Measurements from ENCODE around the gene THUMPD2.

Gene THUMPD2

DNA sequence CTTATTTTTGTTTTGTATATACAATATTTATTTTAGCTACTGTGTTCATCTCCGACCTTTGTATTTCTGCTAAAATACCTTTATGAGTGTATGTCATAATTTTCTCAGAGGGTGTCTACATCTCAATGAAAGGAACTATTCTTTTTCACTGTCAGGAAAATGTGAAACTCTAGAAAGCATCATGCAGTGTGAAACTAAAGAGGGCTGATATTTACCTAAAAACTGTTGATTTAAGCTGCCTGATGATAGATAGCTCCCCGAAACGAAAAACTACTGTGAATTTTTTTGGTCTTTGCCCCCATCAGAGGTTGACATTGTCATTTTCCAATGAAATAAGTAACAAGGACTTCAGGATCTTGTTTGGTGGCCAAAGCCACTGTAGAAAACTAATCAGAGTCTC is 74.5 kb downstream of the THUMPD2 start:
- Histone ChIP-seq H3K4me2 (ENCODE audit: low read length) (no peak overlapping the region), H3K9me2 (replicated peaks; ENCODE audit: control insufficient read depth, low read length) (no peaks in the 10 kb centered on the region), H3K27ac (ENCODE audit: low read depth, low read length) (no peak overlapping the region), H4K20me1 (ENCODE audit: control insufficient read depth, insufficient read depth, low read depth, low read length) (no peaks in the 10 kb centered on the region), H3F3A (ENCODE audit: control insufficient read depth, insufficient read depth) (no peaks in the 10 kb centered on the region), H3K27me3 (ENCODE audit: control insufficient read depth, low read length) (0 out of 2 replicates have a peak, but pooled peaks cover 4% of the 10 kb centered on the region), H3K4me1 (ENCODE audit: control insufficient read depth, low read length) (no peaks in the 10 kb centered on the region), H3K9me3 (ENCODE audit: control insufficient read depth, insufficient read depth, low read length) (peaks cover 5% of the 10 kb centered on the region; the same call in 1 of the 2 replicates), H3K4me3 (ENCODE audit: low read length) (no peak overlapping the region), H3K36me3 (ENCODE audit: control insufficient read depth, low read length) (no peaks in the 10 kb centered on the region), H3K79me2 (ENCODE audit: control insufficient read depth, low read length) (no peaks in the 10 kb centered on the region)
- TF ChIP-seq EZH2phosphoT487 (IDR thresholded peaks at IDR 0.05; ENCODE audit: borderline replicate concordance, low read length) = no peak
- TF ChIP-seq, protein P1, sequence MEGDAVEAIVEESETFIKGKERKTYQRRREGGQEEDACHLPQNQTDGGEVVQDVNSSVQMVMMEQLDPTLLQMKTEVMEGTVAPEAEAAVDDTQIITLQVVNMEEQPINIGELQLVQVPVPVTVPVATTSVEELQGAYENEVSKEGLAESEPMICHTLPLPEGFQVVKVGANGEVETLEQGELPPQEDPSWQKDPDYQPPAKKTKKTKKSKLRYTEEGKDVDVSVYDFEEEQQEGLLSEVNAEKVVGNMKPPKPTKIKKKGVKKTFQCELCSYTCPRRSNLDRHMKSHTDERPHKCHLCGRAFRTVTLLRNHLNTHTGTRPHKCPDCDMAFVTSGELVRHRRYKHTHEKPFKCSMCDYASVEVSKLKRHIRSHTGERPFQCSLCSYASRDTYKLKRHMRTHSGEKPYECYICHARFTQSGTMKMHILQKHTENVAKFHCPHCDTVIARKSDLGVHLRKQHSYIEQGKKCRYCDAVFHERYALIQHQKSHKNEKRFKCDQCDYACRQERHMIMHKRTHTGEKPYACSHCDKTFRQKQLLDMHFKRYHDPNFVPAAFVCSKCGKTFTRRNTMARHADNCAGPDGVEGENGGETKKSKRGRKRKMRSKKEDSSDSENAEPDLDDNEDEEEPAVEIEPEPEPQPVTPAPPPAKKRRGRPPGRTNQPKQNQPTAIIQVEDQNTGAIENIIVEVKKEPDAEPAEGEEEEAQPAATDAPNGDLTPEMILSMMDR (IDR thresholded peaks at IDR 0.05; ENCODE audit: low read depth, low read length, poor library complexity, severe bottlenecking) = no peak

DNA sequence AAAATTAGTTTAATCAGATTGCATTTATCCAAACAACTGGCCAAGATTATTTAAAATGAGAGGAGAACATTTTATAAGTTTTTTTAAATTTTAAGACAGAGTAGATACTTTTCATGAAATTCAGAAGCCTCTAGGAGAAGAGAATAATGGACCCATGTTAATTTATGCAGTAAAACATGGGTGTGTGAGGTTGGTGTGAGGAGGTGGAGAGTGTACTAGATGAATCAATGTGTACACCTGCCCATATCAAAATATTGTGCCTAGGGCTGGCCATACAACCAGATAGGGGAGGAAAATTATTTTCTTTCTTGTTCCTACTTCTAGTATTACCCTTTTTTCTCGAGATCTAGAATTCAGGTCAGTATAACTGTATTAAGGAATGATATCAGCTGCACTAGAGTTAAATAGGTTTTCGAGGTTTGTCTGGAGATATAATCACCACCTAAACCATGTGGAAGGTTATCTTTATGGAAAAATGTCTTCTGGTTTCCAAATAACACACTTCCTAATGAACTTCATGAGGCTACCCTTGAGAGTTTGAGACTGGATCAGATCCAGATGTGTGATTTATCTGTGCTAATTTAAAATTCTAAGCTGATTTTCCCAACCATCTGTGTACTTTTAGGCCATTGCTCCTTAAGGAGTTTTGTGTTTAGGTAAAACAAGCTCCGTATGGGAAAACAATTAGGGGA is 75.7 kb downstream of the THUMPD2 start:
- H3K79me2 ChIP-seq (ENCODE audit: control insufficient read depth, low read length) = no peaks in the 10 kb centered on the region
- no peaks in the 10 kb centered on the region for H4K20me1 ChIP-seq (ENCODE audit: control insufficient read depth, insufficient read depth, low read depth, low read length)
- H3K9me3 ChIP-seq (ENCODE audit: control insufficient read depth, insufficient read depth, low read length) = peaks cover 5% of the 10 kb centered on the region; the same call in 1 of the 2 replicates
- H3F3A ChIP-seq (ENCODE audit: control insufficient read depth, insufficient read depth) = no peaks in the 10 kb centered on the region
- H3K4me1 ChIP-seq (ENCODE audit: control insufficient read depth, low read length) = no peaks in the 10 kb centered on the region
- no peak overlapping the region for H3K27ac ChIP-seq (ENCODE audit: low read depth, low read length)
- H3K4me2 ChIP-seq (ENCODE audit: low read length) = no peak overlapping the region
- no peaks in the 10 kb centered on the region for H3K9me2 ChIP-seq (replicated peaks; ENCODE audit: control insufficient read depth, low read length)
- no peak for TF ChIP-seq EZH2phosphoT487 (IDR thresholded peaks at IDR 0.05; ENCODE audit: borderline replicate concordance, low read length)
- TF ChIP-seq, protein P1 (IDR thresholded peaks at IDR 0.05; ENCODE audit: low read depth, low read length, poor library complexity, severe bottlenecking) = no peak
- no peaks in the 10 kb centered on the region for H3K36me3 ChIP-seq (ENCODE audit: control insufficient read depth, low read length)
- H3K4me3 ChIP-seq (ENCODE audit: low read length) = no peak overlapping the region
- H3K27me3 ChIP-seq (ENCODE audit: control insufficient read depth, low read length) = 0 out of 2 replicates have a peak, but pooled peaks cover 4% of the 10 kb centered on the region

DNA sequence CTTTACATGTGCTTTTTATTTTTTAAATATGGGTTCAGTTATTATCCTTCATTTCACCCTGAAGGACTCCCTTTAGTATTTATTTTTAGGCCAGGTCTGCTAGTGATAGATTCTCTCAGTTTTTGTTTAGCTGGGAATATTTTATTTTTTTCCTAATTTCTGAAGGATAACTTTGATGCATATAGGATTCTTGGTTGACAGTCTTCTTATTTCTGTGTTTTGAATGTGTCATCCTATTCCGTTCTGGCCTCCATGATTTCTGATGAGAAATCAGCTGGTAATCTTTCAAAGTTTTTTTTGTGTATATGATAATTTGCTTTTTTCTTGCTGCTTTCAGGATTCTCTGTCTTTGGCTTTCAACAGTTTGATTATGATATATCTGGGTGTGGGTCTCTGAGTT is 77.9 kb downstream of the THUMPD2 start:
- H3K4me3 ChIP-seq (ENCODE audit: low read length) = no peak overlapping the region
- TF ChIP-seq, protein P1 (IDR thresholded peaks at IDR 0.05; ENCODE audit: low read depth, low read length, poor library complexity, severe bottlenecking) = no peak
- no peak for TF ChIP-seq EZH2phosphoT487 (IDR thresholded peaks at IDR 0.05; ENCODE audit: borderline replicate concordance, low read length)

More for the DNA sequence above, 77.9 kb downstream of the THUMPD2 start:
- peaks cover 5% of the 10 kb centered on the region; the same call in 1 of the 2 replicates for H3K9me3 ChIP-seq (ENCODE audit: control insufficient read depth, insufficient read depth, low read length)
- H3K9me2 ChIP-seq (replicated peaks; ENCODE audit: control insufficient read depth, low read length) = no peaks in the 10 kb centered on the region
- H4K20me1 ChIP-seq (ENCODE audit: control insufficient read depth, insufficient read depth, low read depth, low read length) = no peaks in the 10 kb centered on the region
- H3K79me2 ChIP-seq (ENCODE audit: control insufficient read depth, low read length) = no peaks in the 10 kb centered on the region
- no peaks in the 10 kb centered on the region for H3K4me1 ChIP-seq (ENCODE audit: control insufficient read depth, low read length)
- H3K27ac ChIP-seq (ENCODE audit: low read depth, low read length) = no peak overlapping the region
- H3K27me3 ChIP-seq (ENCODE audit: control insufficient read depth, low read length) = 0 out of 2 replicates have a peak, but pooled peaks cover 4% of the 10 kb centered on the region
- no peaks in the 10 kb centered on the region for H3K36me3 ChIP-seq (ENCODE audit: control insufficient read depth, low read length)
- H3K4me2 ChIP-seq (ENCODE audit: low read length) = no peak overlapping the region
- no peaks in the 10 kb centered on the region for H3F3A ChIP-seq (ENCODE audit: control insufficient read depth, insufficient read depth)
